GM19023 (cell line): Measurements from ENCODE around the gene ELAC2.
"Not testable (repeated sequence)": the region's sequence is repeated elsewhere in the genome, so short reads cannot be mapped to it uniquely, and the experiment has no call there.

Source experiments
- ATAC-seq: cut with Tn5 transposase; IDR thresholded peaks from one replicate; pipeline ENCODE4 v1.9.1; 2021; ENCODE audit warnings: mild to moderate bottlenecking, moderate library complexity; ENCODE audit not compliant: unreplicated experiment

ELAC2 gene

GRCh38 chr17:12990041-12990808, 27.6 kb downstream of the ELAC2 start:
- ATAC-seq: no peak

- ATAC-seq: no peak
Measured at GRCh38 chr17:12987120-12987519, 30.7 kb downstream of the ELAC2 start.

GRCh38 chr17:12985431-12986293, 32.2 kb downstream of the ELAC2 start:
- ATAC-seq: no peak

DNA sequence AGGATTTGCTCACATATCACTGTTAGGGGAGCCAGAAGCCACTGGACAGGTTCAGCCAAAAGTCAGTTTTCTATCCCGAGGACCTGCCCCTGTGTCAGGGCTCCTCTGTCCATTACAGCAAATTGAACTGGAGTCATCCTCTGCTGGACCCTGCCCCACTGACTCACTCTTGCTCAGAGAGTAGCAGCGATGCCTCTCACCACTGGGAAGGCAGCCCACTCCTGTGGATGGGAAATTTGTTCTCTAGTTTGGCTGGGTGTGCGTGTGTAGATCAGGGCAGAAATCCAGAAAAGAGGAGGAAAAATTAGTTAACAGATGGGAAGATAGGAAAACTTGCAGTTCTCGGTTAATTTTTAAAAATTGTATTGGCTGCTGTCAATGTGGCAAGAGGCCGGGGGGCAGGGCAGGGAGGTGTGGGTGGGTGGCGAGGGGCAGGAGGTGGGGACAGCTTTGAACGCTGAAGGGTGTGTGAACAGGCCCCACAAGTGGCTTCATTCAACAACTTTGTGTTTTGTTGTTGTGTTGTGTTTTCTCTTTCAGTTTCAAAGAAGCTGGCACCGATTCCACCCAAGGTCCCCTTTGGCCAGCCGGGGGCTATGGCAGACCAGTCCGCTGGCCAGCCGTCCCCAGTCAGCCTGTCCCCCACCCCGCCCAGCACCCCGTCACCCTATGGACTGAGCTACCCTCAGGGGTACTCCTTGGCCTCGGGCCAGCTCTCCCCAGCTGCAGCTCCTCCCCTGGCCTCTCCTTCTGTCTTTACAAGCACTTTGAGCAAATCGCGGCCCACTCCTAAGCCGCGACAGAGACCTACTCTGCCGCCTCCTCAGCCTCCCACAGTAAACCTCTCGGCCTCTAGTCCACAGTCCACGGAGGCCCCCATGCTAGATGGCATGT, 33.6 kb downstream of the ELAC2 start:
- ATAC-seq: no peak

DNA sequence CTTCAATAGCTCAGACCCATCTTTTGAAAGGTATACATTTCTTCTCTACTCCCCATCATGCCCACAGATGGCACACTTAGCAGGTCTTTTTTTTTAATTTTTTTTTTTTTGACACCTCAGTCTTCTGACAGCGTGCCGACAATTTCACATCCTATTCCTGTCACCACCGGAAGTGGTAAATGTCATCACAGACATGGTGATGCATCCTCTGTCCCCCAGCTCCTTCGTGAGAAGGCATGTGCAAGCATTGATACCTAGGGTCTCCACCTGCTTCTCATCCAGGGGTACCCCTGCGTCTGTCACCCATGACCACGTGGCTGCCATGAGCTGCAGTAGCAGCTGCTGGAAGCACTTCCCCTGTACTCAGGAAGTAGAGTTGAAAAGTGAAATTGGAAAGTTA, 35.6 kb downstream of the ELAC2 start:
- no peak for ATAC-seq

DNA sequence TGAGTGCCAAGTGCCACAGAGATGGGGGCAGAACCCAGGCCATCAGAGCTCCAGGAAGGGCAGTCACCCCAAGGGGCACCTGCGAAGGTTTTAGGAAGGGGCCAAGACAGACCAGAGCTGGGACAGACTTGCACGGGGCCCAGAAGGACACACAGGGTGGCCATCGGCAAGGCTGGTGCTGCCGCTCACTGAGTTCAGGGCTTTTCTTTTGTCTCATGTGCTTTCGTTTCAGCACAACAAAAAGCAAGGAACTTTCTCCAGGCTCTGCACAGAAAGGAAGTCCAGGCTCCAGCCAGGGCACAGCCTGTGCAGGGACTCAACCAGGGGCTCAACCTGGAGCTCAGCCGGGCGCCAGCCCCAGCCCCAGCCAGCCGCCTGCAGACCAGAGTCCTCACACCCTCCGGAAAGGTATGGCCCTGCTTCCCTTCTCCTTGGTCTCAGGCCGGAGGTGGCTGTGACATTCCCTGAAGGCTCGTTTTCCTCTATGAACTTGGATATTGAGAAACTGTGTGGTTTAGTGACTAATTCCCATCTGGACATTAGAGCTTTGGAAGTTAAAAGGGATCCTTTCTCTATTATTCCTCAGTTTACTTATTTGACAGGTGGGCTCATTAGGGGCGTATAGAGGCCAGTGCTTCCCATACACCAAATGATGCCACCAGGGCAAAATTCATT, 37.9 kb downstream of the ELAC2 start:
- no peak for ATAC-seq

GRCh38 chr17:12979246-12979645, 38.6 kb downstream of the ELAC2 start:
- ATAC-seq: no peak

GRCh38 chr17:12978787-12979186, 39.0 kb downstream of the ELAC2 start:
- not testable (repeated sequence) for ATAC-seq

DNA sequence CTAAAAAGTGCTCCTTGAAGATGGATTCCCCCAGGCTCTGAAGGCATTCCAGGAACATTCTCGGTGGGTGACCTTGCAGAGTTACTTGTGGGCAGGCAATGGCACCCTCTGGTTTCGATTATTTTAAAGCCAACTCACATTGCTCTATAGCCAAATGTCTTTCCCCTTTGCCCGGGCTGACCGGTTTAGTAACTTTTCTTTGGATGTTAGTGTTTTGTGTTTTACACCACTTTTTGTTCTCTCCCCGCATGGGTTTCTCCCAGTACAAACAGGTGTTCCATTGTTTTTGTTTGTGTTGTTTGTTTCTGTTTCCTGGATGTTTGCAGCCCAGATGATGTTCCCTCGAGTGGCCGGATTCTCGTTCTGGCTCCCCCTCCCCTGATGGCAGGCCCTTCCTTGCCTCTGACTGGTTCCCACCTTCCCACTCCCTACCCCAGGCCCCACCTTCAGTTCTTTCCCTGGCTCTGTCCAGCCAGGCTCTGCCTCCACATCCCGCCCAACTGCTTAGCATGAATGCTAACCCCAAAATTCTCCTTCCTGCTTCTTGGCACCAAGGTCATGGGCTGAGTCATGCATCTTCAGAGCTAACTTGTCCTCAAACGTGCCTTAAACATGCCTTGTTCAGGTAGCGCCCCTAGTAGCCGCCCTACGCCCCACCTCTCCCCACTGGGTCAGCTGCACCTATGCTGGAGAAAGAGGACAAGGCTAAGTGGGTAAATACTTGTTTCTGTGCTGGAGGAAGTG, 40.6 kb downstream of the ELAC2 start:
- ATAC-seq: no peak

- ATAC-seq: no peak
Measured at GRCh38 chr17:12974005-12974531, 43.8 kb downstream of the ELAC2 start.

DNA sequence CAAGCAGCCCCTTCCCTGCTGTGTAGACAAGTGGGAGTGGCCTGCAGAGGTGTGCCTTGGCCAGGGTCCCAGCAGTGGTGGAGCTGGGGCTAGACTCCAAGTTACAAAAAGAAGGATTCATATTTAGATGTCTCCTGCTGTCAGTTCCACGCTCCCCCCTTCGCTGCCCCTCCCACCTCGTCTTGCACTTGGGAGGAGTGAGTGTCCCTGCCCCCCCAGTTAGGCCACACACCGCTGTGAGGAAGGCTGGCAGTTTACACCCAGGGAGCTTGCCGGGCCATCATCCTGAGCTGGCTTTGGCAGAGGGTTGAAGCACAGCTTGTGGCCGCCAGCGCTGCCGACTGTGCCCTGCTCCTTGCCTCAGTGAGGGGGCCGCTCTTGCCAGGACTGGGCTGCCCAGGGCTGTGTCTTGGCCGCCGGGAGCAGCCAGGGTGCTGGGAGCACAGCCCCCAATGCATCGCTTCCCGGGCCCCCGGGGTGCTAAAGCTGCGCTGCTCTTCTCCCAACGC, 44.3 kb downstream of the ELAC2 start:
- no peak for ATAC-seq

- ATAC-seq: no peak
Measured at GRCh38 chr17:12967962-12968361, 49.9 kb downstream of the ELAC2 start.

GRCh38 chr17:12966413-12966812, 51.4 kb downstream of the ELAC2 start:
- ATAC-seq: no peak

DNA sequence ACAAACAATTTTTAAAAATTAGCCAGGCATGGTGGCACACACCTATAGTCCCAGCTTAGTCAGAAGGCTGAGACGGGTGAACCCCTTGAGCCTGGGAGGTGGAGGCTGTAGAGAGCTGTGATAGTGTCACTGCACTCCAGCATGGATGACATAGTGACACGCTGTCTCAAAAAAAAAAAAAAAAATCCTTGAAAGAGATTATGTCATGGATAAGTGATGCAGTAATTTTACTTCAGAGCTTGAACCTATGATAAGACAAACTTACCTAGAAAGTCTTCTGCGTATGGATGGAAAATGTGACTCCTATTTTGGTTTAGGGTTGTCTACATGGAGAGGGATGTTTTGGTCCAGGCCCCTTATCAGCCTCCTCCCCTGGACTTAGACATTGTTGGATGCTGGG, 51.8 kb downstream of the ELAC2 start:
- no peak for ATAC-seq

DNA sequence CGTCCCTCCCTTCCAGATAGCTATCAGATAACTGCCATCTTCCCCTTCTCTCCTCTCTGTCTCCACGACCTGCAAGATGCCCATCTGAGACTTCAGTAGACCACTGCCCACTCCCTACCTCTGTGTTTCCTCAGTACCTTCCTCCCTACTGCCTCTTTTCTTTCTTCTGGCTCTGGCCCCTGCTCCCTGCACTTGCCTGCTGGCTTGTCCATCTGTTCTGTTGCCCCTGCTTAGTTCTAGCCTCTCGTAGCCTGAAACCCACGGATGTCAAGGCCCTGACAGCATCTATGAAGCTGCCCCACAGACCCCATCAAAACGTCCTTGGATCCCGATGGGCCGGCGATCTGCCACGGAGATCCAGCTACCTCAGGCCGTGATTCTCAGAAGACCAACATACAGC, 53.0 kb downstream of the ELAC2 start:
- no peak for ATAC-seq

DNA sequence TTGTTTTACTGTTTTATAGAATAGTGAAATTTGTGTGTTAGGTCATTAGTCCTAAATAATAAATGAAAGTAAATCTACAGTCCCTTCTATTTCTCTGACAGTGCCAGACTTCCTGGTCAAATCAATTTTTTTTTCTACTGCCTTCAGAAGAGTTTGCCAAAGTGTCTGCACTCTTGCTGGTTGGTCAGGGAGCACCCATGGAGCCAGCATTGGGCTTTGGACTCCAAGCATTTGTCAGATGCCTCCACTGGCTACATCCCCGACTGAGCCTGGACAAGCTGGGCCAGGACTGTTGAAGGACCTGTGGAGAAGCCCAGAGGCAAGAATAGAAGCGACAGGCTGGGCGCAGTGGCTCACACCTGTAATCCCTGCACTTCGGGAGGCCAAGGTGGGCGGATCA, 53.7 kb downstream of the ELAC2 start:
- ATAC-seq: no peak

GRCh38 chr17:12963505-12963904, 54.3 kb downstream of the ELAC2 start:
- no peak for ATAC-seq

- ATAC-seq: no peak
Measured at GRCh38 chr17:12961655-12962054, 56.2 kb downstream of the ELAC2 start.

DNA sequence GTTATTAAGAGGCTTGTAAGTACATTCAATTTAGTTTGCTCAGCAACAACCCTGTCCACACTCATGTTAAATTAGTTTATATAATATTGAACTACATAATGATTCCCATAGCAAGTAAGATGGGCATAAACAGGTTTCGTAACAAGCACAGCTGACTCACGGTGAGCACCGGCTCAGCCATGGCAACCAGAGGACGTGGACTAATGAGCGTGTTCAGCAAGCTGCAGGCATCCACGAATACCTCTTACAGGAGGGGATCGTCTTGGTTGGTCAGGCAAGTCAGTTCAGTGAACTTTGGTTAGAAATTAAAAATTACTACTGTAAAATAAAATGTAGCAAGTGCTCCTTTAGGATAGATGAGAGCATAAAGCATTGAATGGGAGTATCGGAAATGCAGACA, 58.4 kb downstream of the ELAC2 start:
- ATAC-seq: no peak
